ENCODE results near the gene CDH23. TPM values are rescaled to one million over a fixed set of nuclear protein-coding genes. Genes with fewer than 3 reads are reported as not detected.

Gene CDH23
- polyA plus RNA-seq, 3 donors, result 2.0 to 21.1 (median 15.5) TPM

DNA sequence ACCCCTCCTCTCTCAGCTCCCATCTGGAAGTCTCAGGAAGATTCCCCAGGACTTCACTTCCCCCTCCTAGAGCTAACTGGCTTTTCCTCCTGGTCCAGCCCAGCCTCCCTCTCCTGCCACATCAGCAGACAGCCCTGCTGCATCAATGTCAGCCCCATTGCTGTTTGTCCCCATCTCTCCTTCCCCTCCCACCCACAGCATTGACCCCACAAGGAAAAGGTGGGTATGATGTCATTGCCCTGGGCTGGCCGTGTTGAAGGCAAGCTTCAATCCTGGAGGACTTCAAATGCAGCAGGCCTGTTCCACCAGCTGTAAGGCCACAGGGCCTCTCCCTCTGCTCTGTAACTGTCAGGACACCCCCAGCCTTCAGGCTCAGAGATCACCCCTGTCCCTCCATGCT is 256.3 kb downstream of the CDH23 start:
- H3K27ac ChIP-seq (ENCODE audit: low read depth, low read length), result no peak overlapping the region
- 60 to 78% (median 67%) methylated on average over 1 of the region's 1 CpG for WGBS, 3 donors

DNA sequence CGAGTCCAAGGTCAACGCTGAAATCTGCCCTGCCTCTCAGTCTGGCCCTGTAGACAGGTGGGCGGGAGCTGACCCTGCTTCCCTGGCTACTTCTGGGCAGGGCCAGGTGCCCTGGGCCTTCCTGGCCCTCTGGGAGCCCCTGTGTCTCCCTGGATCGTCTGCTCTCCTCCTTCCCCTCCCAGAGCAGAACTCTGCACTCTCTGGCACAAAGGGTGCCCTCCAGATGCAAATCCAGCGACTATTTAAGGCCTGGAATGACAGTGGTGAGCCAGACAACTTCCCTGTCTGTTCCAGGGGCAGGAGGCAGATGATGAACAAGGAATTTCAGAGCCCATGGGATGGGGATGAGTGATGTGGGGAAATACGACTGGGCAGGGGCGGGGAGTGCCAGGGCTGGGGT is 259.5 kb downstream of the CDH23 start:
- 79 to 91% (median 85%) methylated on average over 7 of the region's 7 CpGs for WGBS, 3 donors
- H3K27ac ChIP-seq (ENCODE audit: low read depth, low read length), result no peak overlapping the region

GRCh38 chr10:71657604-71658466 is 261.1 kb downstream of the CDH23 start:
- whole genome bisulfite sequencing, 3 donors, result 78 to 86% (median 78%) methylated on average over 16 of the region's 16 CpGs
- H3K27ac ChIP-seq (ENCODE audit: low read depth, low read length), result no peak overlapping the region

DNA sequence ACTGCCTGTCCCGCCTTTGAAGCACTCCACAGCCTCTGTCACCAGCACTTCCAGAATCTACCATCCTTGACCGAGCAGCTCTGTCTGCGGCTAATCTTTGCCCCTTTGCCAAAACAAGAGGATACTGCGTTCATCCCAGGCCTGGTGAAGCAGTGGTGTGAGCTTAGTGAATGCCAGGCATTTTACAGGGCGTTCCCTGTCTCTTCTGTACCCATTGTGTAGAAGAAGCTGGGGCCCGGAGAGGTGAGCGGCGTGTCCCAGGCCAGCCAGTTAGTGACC is 261.7 kb downstream of the CDH23 start:
- H3K27ac ChIP-seq (ENCODE audit: low read depth, low read length), result no peak overlapping the region
- WGBS, 3 donors, result 90 to 97% (median 90%) methylated on average over 8 of the region's 8 CpGs

- 75 to 87% (median 76%) methylated on average over 5 of the region's 5 CpGs for whole genome bisulfite sequencing, 3 donors
- no peak overlapping the region for H3K27ac ChIP-seq (ENCODE audit: low read depth, low read length)
Measured at GRCh38 chr10:71659111-71659634, 262.5 kb downstream of the CDH23 start.

GRCh38 chr10:71659737-71660136 is 263.0 kb downstream of the CDH23 start:
- no peak overlapping the region for H3K27ac ChIP-seq (ENCODE audit: low read depth, low read length)
- WGBS, 3 donors, result 81 to 85% (median 84%) methylated on average over 10 of the region's 10 CpGs

GRCh38 chr10:71660313-71660712 is 263.6 kb downstream of the CDH23 start:
- H3K27ac ChIP-seq (ENCODE audit: low read depth, low read length), result no peak overlapping the region
- WGBS, 3 donors, result 70 to 87% (median 76%) methylated on average over 4 of the region's 4 CpGs

DNA sequence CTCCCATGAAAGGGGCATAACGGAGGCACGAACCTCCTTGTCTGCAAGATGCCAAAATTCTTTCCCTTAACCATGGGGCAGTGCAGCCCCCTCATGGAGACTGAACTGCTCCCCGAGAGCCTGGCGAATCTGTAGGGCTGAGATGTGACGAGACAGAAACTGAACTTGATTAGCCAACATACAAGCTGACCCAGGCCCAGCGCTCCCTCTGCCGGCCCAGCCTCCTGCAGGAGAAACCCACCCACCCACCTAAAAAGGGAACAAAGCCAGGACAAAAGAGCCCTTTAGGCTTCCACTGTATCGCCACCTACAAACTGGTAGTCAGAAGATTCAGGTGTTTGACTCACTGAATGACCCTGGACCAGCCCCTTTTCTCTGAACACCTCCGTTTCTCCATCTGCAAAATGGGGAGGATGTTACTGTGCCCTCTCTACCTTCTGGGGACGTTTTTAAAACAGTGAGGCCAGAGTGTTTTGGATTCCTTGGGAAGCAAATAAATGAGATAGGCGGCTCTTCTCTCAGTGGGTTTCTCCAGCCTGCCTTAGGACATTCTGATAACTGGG is 264.4 kb downstream of the CDH23 start:
- H3K27ac ChIP-seq (ENCODE audit: low read depth, low read length), result no peak overlapping the region
- WGBS, 3 donors, result 75 to 78% (median 75%) methylated on average over 11 of the region's 11 CpGs

DNA sequence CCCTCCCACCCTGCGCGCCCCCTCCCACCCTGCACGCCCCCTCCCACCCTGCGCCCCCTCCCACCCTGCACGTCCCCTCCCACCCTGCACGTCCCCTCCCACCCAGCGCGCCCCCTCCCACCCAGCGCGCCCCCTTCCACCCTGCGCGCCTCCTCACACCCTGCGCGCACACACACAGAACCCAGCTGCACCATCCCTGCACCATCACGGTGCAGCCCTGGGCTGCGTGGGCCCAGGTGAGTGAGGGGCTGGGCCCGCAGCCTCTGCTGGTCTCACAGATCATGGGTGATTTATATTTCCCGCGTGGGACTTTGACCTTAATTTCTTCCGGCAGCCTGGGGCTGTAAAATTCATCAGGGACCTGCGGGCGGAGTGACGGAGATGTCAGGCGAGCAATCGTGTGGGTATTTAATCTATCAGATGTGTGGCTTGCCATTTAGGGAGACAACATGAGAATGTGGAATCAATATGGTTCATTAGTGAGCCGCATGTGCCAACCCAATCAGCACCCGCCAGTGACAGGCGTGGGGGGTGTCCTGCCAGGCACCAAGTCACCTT is 265.1 kb downstream of the CDH23 start:
- WGBS, 3 donors, result 65 to 90% (median 88%) methylated on average over 21 to 27 of the region's 28 CpGs
- H3K27ac ChIP-seq (ENCODE audit: low read depth, low read length), result no peak overlapping the region

- no peak overlapping the region for H3K27ac ChIP-seq (ENCODE audit: low read depth, low read length)
- 72 to 89% (median 88%) methylated on average over 7 of the region's 7 CpGs for WGBS, 3 donors
Measured at GRCh38 chr10:71663311-71663710, 266.6 kb downstream of the CDH23 start.

DNA sequence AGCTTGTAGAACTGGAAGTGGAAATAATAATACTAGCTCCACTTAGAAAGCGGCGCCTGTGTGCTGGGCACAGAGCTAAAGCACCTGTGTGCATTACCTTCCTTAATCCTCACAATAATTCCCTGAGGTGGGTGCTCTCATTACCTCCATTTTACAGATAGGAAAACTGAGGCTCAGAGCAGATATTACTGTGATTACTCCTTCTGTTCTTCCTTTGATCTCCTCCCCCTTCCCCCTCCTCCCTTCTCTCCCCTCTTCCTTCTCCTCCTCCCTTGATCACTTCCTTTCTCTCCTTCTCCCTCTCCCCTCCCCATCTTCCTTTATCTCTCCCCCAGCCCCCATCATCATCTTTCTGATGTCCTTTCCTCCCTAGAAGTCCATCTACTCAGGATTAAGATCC is 267.9 kb downstream of the CDH23 start:
- 70 to 96% (median 74%) methylated on average over 2 of the region's 2 CpGs for WGBS, 3 donors
- H3K27ac ChIP-seq (ENCODE audit: low read depth, low read length), result no peak overlapping the region

DNA sequence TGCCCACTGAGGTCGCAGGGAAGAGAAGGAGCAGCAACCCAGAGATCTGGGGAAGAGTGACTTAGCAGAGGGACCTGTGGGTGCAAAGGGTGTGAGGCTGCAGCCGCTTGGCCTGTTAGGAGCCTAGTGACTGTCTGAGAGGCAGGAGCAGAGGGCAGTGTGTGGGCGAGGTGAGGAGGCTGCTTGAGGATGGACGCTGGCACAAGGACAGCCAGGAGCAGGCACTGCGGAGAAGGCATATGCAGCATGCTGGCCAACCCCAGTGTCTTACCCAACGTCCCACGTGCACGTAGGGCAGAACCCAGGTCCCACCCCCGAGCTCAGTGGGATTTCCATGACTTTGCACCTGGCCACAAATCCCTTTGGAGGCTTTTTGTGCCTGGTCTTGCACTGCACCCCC is 268.7 kb downstream of the CDH23 start:
- 71 to 91% (median 82%) methylated on average over 9 of the region's 9 CpGs for WGBS, 3 donors
- no peak overlapping the region for H3K27ac ChIP-seq (ENCODE audit: low read depth, low read length)

- H3K27ac ChIP-seq (ENCODE audit: low read depth, low read length), result no peak overlapping the region
- WGBS, 3 donors, result 43 to 64% (median 61%) methylated on average over 18 of the region's 18 CpGs
Measured at GRCh38 chr10:71666639-71667386, 270.1 kb downstream of the CDH23 start.

- no peak overlapping the region for H3K27ac ChIP-seq (ENCODE audit: low read depth, low read length)
- WGBS, 3 donors, result 32 to 44% (median 38%) methylated on average over 5 of the region's 5 CpGs
Measured at GRCh38 chr10:71667387-71667752, 270.6 kb downstream of the CDH23 start.

DNA sequence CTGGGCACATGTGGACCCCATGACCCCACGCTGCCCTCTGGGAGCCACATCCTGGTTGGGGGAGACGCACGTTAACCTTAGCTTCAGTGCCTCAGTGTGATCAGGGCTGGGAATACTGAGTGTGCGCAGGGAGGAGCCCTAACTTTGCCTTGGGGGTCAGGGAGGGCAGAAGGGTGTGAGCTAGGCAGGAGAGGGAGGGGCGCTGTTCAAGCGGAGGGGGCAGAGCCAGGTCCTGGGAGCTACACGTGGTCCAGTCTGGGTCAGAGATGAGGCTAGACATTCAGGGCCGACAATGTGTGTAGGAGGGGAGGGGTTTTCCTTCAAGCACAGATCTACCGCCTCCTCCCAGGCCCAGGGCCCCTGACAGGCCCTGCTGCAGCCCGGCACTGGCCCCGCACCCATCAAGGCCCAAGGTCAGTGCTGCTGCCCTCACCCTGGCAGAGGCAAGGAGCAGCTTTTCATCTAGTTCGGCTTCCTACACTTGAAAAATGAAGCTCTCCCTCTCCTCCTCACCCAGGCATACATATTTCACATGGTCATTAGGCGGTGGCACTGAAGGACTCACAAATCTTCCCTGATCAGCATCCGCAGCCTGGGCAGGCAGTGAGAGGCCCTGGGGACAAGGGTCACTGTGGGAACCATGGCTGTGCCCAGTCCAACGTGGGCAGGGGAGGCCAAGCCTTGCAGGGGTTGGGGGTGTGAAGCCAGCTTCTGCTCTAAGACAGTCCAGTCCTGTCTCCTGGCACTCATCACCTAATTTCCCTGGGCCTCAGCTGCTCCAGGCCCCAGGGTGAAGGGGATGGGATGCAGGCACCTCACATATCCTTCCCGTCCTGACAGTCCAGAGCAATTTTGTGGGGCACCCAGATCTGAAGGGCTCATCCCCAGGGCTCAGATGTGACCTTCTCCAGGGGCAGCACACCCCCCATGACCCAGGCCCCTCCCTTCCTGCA is 275.6 kb downstream of the CDH23 start:
- H3K27ac ChIP-seq (ENCODE audit: low read depth, low read length), result no peak overlapping the region
- WGBS, 3 donors, result 77 to 83% (median 82%) methylated on average over 11 to 16 of the region's 16 CpGs

GRCh38 chr10:71675295-71675970 is 278.7 kb downstream of the CDH23 start:
- H3K27ac ChIP-seq (ENCODE audit: low read depth, low read length), result no peak overlapping the region
- WGBS, 3 donors, result 96 to 97% (median 96%) methylated on average over 6 of the region's 6 CpGs

GRCh38 chr10:71677261-71677660 is 280.5 kb downstream of the CDH23 start:
- H3K27ac ChIP-seq (ENCODE audit: low read depth, low read length), result no peak overlapping the region
- 82 to 96% (median 94%) methylated on average over 17 of the region's 17 CpGs for WGBS, 3 donors
